Neural cell (in vitro differentiated cells): Measurements from ENCODE around the gene TFAM. TPM values are rescaled to one million over a fixed set of nuclear protein-coding genes. Genes with fewer than 3 reads are reported as not detected.

ENCODE experiments used
- H2AFZ ChIP-seq: fragments of 200-600, 300-800 bp; sonication (generic), shearing (Covaris generic); 2 replicates; pipeline ENCODE4 v1.6.0; 2014; ENCODE audit warnings: low read depth, mild to moderate bottlenecking, antibody characterized with exemption, low read length, moderate library complexity
- H3F3A ChIP-seq: fragments of 200-600 bp; shearing (Covaris generic); 2 replicates; pipeline ENCODE4 v1.6.1; 2016; ENCODE audit warnings: mild to moderate bottlenecking, moderate library complexity, mixed read lengths, antibody characterized with exemption, low read length; ENCODE audit not compliant: insufficient read depth, poor library complexity, severe bottlenecking
- H3K27ac ChIP-seq: fragments of 200-600, 300-800 bp; sonication (generic), shearing (Covaris generic); 2 replicates; pipeline ENCODE4 v1.5.1; 2014; ENCODE audit warnings: mild to moderate bottlenecking, low read length, moderate library complexity
- H3K27me3 ChIP-seq: fragments of 300-800, 200-600 bp; sonication (generic), shearing (Covaris generic); 2 replicates; pipeline ENCODE4 v1.6.0; 2014; ENCODE audit warnings: mild to moderate bottlenecking, low read depth, low read length, moderate library complexity; ENCODE audit not compliant: insufficient read depth
- H3K36me3 ChIP-seq: fragments of 300-800, 200-600 bp; sonication (generic), shearing (Covaris generic); 2 replicates; pipeline ENCODE4 v1.5.1; 2014; ENCODE audit warnings: mild to moderate bottlenecking, antibody characterized with exemption, low read length, moderate library complexity; ENCODE audit not compliant: insufficient read depth
- H3K4me2 ChIP-seq: fragments of 300-800, 200-600 bp; sonication (generic), shearing (Covaris generic); 2 replicates; pipeline ENCODE4 v1.6.0; 2014; ENCODE audit warnings: mild to moderate bottlenecking, low read length
- H3K4me3 ChIP-seq: fragments of 300-800, 200-600 bp; sonication (generic), shearing (Covaris generic); 2 replicates; pipeline ENCODE4 v1.5.1; 2014; ENCODE audit warnings: mild to moderate bottlenecking, low read length, moderate library complexity
- H3K79me2 ChIP-seq: fragments of 200-600 bp; shearing (Covaris generic); replicated peaks from 2 replicates; pipeline ENCODE4 v1.6.0; 2014; ENCODE audit warnings: mild to moderate bottlenecking, low read length, moderate library complexity; ENCODE audit not compliant: insufficient read depth
- H3K9ac ChIP-seq: fragments of 300-800, 200-600 bp; sonication (generic), shearing (Covaris generic); 2 replicates; pipeline ENCODE4 v1.6.1; 2016; ENCODE audit warnings: mild to moderate bottlenecking, low read length, mixed read lengths
- H3K9me2 ChIP-seq: fragments of 200-600 bp; shearing (Covaris generic); 2 replicates; pipeline ENCODE4 v1.6.1; 2016; ENCODE audit warnings: mild to moderate bottlenecking, low read length, mixed read lengths; ENCODE audit not compliant: insufficient read depth
- H3K9me3 ChIP-seq: fragments of 200-600, 300-800 bp; sonication (generic), shearing (Covaris generic); 2 replicates; pipeline ENCODE4 v1.6.1; 2016; ENCODE audit warnings: mild to moderate bottlenecking, mixed run types, low read length, moderate library complexity, mixed read lengths
- H4K20me1 ChIP-seq: fragments of 200-600 bp; shearing (Covaris generic); 2 replicates; pipeline ENCODE4 v1.6.1; 2016; ENCODE audit warnings: mild to moderate bottlenecking, mixed run types; ENCODE audit not compliant: insufficient read depth
- CTCF ChIP-seq: fragments of 450-650 bp; IDR thresholded peaks from 2 replicates; pipeline ENCODE4 v1.5.1; 2014; ENCODE audit warnings: antibody characterized with exemption, mild to moderate bottlenecking, moderate library complexity; ENCODE audit not compliant: poor library complexity, severe bottlenecking
- EP300 ChIP-seq: fragments of 450-650 bp; conservative IDR thresholded peaks from 2 replicates; pipeline ENCODE4 v1.6.1; 2014; ENCODE audit warnings: antibody characterized with exemption, mild to moderate bottlenecking, moderate library complexity; ENCODE audit not compliant: poor library complexity, severe bottlenecking
- EZH2 ChIP-seq: fragments of 200-600, 300-800 bp; shearing (Covaris generic), sonication (generic); IDR thresholded peaks from 2 replicates; pipeline ENCODE4 v1.6.1; 2014; ENCODE audit warnings: antibody characterized with exemption, low read length, borderline replicate concordance, mild to moderate bottlenecking; ENCODE audit not compliant: insufficient read depth, poor library complexity, severe bottlenecking
- MXI1 ChIP-seq: fragments of 450-650 bp; conservative IDR thresholded peaks from 2 replicates; pipeline ENCODE4 v1.6.1; 2014; ENCODE audit warnings: antibody characterized with exemption, mild to moderate bottlenecking; ENCODE audit not compliant: poor library complexity, severe bottlenecking
- POLR2AphosphoS5 ChIP-seq: IDR thresholded peaks from 2 replicates; pipeline ENCODE4 v1.6.1; 2012
- RAD21 ChIP-seq: fragments of 450-650 bp; conservative IDR thresholded peaks from 2 replicates; pipeline ENCODE4 v1.6.1; 2014; ENCODE audit warnings: antibody characterized with exemption, mild to moderate bottlenecking, moderate library complexity
- REST ChIP-seq: IDR thresholded peaks from 2 replicates; pipeline ENCODE4 v1.6.1; 2012; ENCODE audit warnings: borderline replicate concordance
- SMC3 ChIP-seq: fragments of 450-650 bp; conservative IDR thresholded peaks from 2 replicates; pipeline ENCODE4 v1.6.1; 2014; ENCODE audit warnings: antibody characterized with exemption, mild to moderate bottlenecking, moderate library complexity; ENCODE audit not compliant: poor library complexity
- TAF1 ChIP-seq: IDR thresholded peaks from 2 replicates; pipeline ENCODE4 v1.6.1; 2012; ENCODE audit warnings: low read depth
- polyA plus RNA-seq: library from polyadenylated mRNA; depleted of rRNA; stranded (reverse); fragments of >200 nt; gene quantifications from 2 replicates; pipeline ENCODE4 v1.2.3, GENCODE V29; 2014

TFAM gene
- polyA plus RNA-seq, 1 donor from 2014 or later: 27.2 TPM

- H3F3A ChIP-seq: no peaks in the 10 kb centered on the region
- no peak overlapping the region for H3K4me3 ChIP-seq
- no peak for TF ChIP-seq EZH2
- no peak for TF ChIP-seq CTCF
- no peak for TF ChIP-seq REST
- TF ChIP-seq MXI1: no peak
- no peak for TF ChIP-seq RAD21
- no peak for TF ChIP-seq POLR2AphosphoS5
- no peak for TF ChIP-seq EP300
- TF ChIP-seq TAF1: no peak
- TF ChIP-seq SMC3: no peak
- no peaks in the 10 kb centered on the region for H3K9me3 ChIP-seq
- no peak overlapping the region for H3K9ac ChIP-seq
- no peak overlapping the region for H3K4me2 ChIP-seq
- no peaks in the 10 kb centered on the region for H4K20me1 ChIP-seq
- no peak overlapping the region for H2AFZ ChIP-seq
- H3K27me3 ChIP-seq: no peaks in the 10 kb centered on the region
- H3K36me3 ChIP-seq: no peaks in the 10 kb centered on the region
- H3K9me2 ChIP-seq: no peaks in the 10 kb centered on the region
- no peaks in the 10 kb centered on the region for H3K79me2 ChIP-seq
- H3K27ac ChIP-seq: no peak overlapping the region
These were observed 15.4 kb downstream of the TFAM start for GRCh38 chr10:58400609-58401008.

- H3K9ac ChIP-seq: no peak overlapping the region
- no peak overlapping the region for H3K4me2 ChIP-seq
- no peaks in the 10 kb centered on the region for H4K20me1 ChIP-seq
- no peaks in the 10 kb centered on the region for H3K79me2 ChIP-seq
- no peaks in the 10 kb centered on the region for H3K27me3 ChIP-seq
- TF ChIP-seq RAD21: no peak
- TF ChIP-seq REST: no peak
- no peak overlapping the region for H3K4me3 ChIP-seq
- H3K9me2 ChIP-seq: no peaks in the 10 kb centered on the region
- H3F3A ChIP-seq: no peaks in the 10 kb centered on the region
- H2AFZ ChIP-seq: no peak overlapping the region
- no peaks in the 10 kb centered on the region for H3K36me3 ChIP-seq
- no peaks in the 10 kb centered on the region for H3K9me3 ChIP-seq
- H3K27ac ChIP-seq: no peak overlapping the region
These were observed 18.8 kb downstream of the TFAM start for GRCh38 chr10:58404001-58404400.
